GM18873 (cell line): Measurements from ENCODE around the gene CDC42EP4.
"Not testable (repeated sequence)": the region's sequence is repeated elsewhere in the genome, so short reads cannot be mapped to it uniquely, and the experiment has no call there.

ENCODE experiments used
- ATAC-seq: cut with Tn5 transposase; IDR thresholded peaks from one replicate; pipeline ENCODE4 v1.9.1; 2021; ENCODE audit warnings: mild to moderate bottlenecking, moderate library complexity, moderate number of reproducible peaks; ENCODE audit not compliant: unreplicated experiment, low FRiP score

Gene CDC42EP4

GRCh38 chr17:73343739-73344454, 32.1 kb upstream of the CDC42EP4 start:
- ATAC-seq: no peak

GRCh38 chr17:73343168-73343634, 31.4 kb upstream of the CDC42EP4 start:
- ATAC-seq: no peak

GRCh38 chr17:73342541-73343167, 30.9 kb upstream of the CDC42EP4 start:
- no peak for ATAC-seq

- ATAC-seq: no peak
Measured at GRCh38 chr17:73342050-73342522, 30.3 kb upstream of the CDC42EP4 start.

GRCh38 chr17:73341350-73342049, 29.7 kb upstream of the CDC42EP4 start:
- no peak for ATAC-seq

GRCh38 chr17:73340093-73340596, 28.3 kb upstream of the CDC42EP4 start:
- ATAC-seq: no peak

- ATAC-seq: no peak
Measured at GRCh38 chr17:73338566-73339197, 26.9 kb upstream of the CDC42EP4 start.

GRCh38 chr17:73338050-73338521, 26.3 kb upstream of the CDC42EP4 start:
- ATAC-seq: no peak

GRCh38 chr17:73337330-73337710, 25.5 kb upstream of the CDC42EP4 start:
- no peak for ATAC-seq

GRCh38 chr17:73336408-73337329, 24.9 kb upstream of the CDC42EP4 start:
- ATAC-seq: no peak

- ATAC-seq: no peak
Measured at GRCh38 chr17:73335591-73336407, 24.0 kb upstream of the CDC42EP4 start.

- ATAC-seq: no peak
Measured at GRCh38 chr17:73334771-73335513, 23.1 kb upstream of the CDC42EP4 start.

GRCh38 chr17:73333445-73333844, 21.6 kb upstream of the CDC42EP4 start:
- not testable (repeated sequence) for ATAC-seq

- no peak for ATAC-seq
Measured at GRCh38 chr17:73331060-73331459, 19.3 kb upstream of the CDC42EP4 start.

GRCh38 chr17:73327676-73328075, 15.9 kb upstream of the CDC42EP4 start:
- no peak for ATAC-seq

- ATAC-seq: no peak
Measured at GRCh38 chr17:73325527-73325842, 13.7 kb upstream of the CDC42EP4 start.

- ATAC-seq: no peak
Measured at GRCh38 chr17:73324711-73325526, 13.1 kb upstream of the CDC42EP4 start.
